K562 (cell line): ENCODE data around the gene NEMP2. TPM values are rescaled to one million over a fixed set of nuclear protein-coding genes. Genes with fewer than 3 reads are reported as not detected.

Experiments
- ATAC-seq: fragments of 200-7000 bp; cut with Tn5 transposase; 3 replicates; pipeline ENCODE4 v1.9.1; 2020; ENCODE audit warnings: moderate library complexity
- BruUV-seq: library from RNA; stranded (reverse); fragments of 400-500 nt; replicated peaks from 2 replicates; lab custom pipeline; 2021; lab: Mats Ljungman, UMichigan
- CTCF ChIA-PET: fragments of 300-600 bp; formaldehyde crosslinking; extraction: SDS; loops from one replicate; lab custom pipeline; 2021; ENCODE audit warnings: low intra/inter-chr PET ratio; lab: Yijun Ruan, JAX
- POLR2A ChIA-PET: fragments of 300-600, 350-650 bp; sonication (Branson Sonifier 250); formaldehyde crosslinking; extraction: SDS; loops from one replicate; lab custom pipeline; 2021; ENCODE audit warnings: antibody characterized with exemption, inconsistent platforms; lab: Yijun Ruan, JAX
- DNase-seq, 4 experiments: peaks; one replicate each; pipeline versions ENCODE4 v3.0.0 to v3.0.0-alpha.2; 2011 to 2018; ENCODE audit warnings: low spot score in 3 of 4, mixed read lengths in 3 of 4; ENCODE audit errors: extremely low read depth in 1 of 4
- FAIRE-seq: peaks from 2 replicates; lab custom pipeline; 2011; peaks lifted over from hg19 to GRCh38; lab: Jason Lieb, UNC
- H2AFZ ChIP-seq: 2 replicates; pipeline ENCODE4 v1.6.0; 2011; ENCODE audit warnings: low read depth, low read length, control low read depth, inconsistent platforms
- H3K27ac ChIP-seq: fragments of 200-600 bp; 3 replicates; pipeline ENCODE4 v1.8.0; 2011; ENCODE audit warnings: low read depth, mild to moderate bottlenecking, control low read depth, inconsistent platforms, low read length, moderate library complexity, mixed read lengths; ENCODE audit errors: extremely low read depth
- H3K27me3 ChIP-seq, 2 experiments: fragments of 300-600 bp in 1 of 2; 2 replicates in 1 of 2; 3 replicates in 1 of 2; pipeline versions ENCODE4 v1.6.0 to v1.8.0; 2011; ENCODE audit warnings: inconsistent platforms in 2 of 2, low read length in 2 of 2, mild to moderate bottlenecking in 1 of 2, mixed read lengths in 1 of 2, moderate library complexity in 1 of 2; ENCODE audit not compliant: control insufficient read depth in 2 of 2, insufficient read depth in 2 of 2
- H3K36me3 ChIP-seq: fragments of 300-600 bp; 3 replicates; pipeline ENCODE4 v1.8.0; 2011; ENCODE audit warnings: mild to moderate bottlenecking, low read length, inconsistent platforms; ENCODE audit not compliant: control insufficient read depth, insufficient read depth
- H3K4me1 ChIP-seq, 2 experiments: fragments of 200-600 bp in 1 of 2; replicated peaks in 1 of 2; 2 replicates in 1 of 2; 3 replicates in 1 of 2; pipeline versions ENCODE4 v1.5.1 to v1.8.0; 2011; ENCODE audit warnings: inconsistent platforms in 2 of 2, low read length in 2 of 2, mild to moderate bottlenecking in 1 of 2, mixed read lengths in 1 of 2, moderate library complexity in 1 of 2; ENCODE audit not compliant: control insufficient read depth in 2 of 2, insufficient read depth in 2 of 2
- H3K4me2 ChIP-seq: 2 replicates; pipeline ENCODE4 v1.6.1; 2011; ENCODE audit warnings: low read length, control low read depth, inconsistent platforms, mixed read lengths; ENCODE audit not compliant: insufficient read depth
- H3K4me3 ChIP-seq: fragments of 200-600 bp; sonication (generic), shearing (Covaris generic); 2 replicates; pipeline ENCODE4 v1.5.1; 2016; ENCODE audit warnings: control low read depth, inconsistent platforms
- H3K79me2 ChIP-seq: fragments of 200-600 bp; 3 replicates; pipeline ENCODE4 v1.8.0; 2011; ENCODE audit warnings: low read length, inconsistent platforms; ENCODE audit not compliant: control insufficient read depth, insufficient read depth
- H3K9ac ChIP-seq, 2 experiments: 2 replicates each; pipeline versions ENCODE4 v1.6.0 to v1.6.1; 2011; ENCODE audit warnings: low read depth in 2 of 2, low read length in 2 of 2, control low read depth in 1 of 2, inconsistent platforms in 1 of 2, mild to moderate bottlenecking in 1 of 2, mixed read lengths in 1 of 2; ENCODE audit not compliant: insufficient read depth in 1 of 2
- H3K9me1 ChIP-seq: one replicate; pipeline ENCODE4 v1.6.0; 2011; ENCODE audit warnings: inconsistent platforms, mild to moderate bottlenecking, low read length, moderate library complexity; ENCODE audit not compliant: control insufficient read depth, insufficient read depth
- H3K9me3 ChIP-seq: replicated peaks from 2 replicates; pipeline ENCODE4 v1.5.1; 2011; ENCODE audit warnings: low read depth, low read length, inconsistent platforms; ENCODE audit not compliant: control insufficient read depth, insufficient read depth
- H4K20me1 ChIP-seq: replicated peaks from 2 replicates; pipeline ENCODE4 v1.6.1; 2011; ENCODE audit warnings: low read length, inconsistent platforms, mixed read lengths; ENCODE audit not compliant: control insufficient read depth, insufficient read depth
- ARID4B ChIP-seq: sonication (generic); formaldehyde crosslinking; IDR thresholded peaks from 2 replicates; pipeline ENCODE4 v1.8.0; 2022; ENCODE audit warnings: mild to moderate bottlenecking, missing genetic modification reagents
- HBP1 ChIP-seq: fragments of 450-650 bp; formaldehyde crosslinking; IDR thresholded peaks from 2 replicates; pipeline ENCODE4 v1.4.0; 2022; ENCODE audit warnings: missing genetic modification characterization
- HDAC2 ChIP-seq: fragments of 450-650 bp; IDR thresholded peaks from 2 replicates; pipeline ENCODE4 v1.6.1; 2016; ENCODE audit warnings: mild to moderate bottlenecking
- HDAC6 ChIP-seq: IDR thresholded peaks from 2 replicates; pipeline ENCODE4 v1.6.1; 2012; ENCODE audit warnings: low read depth, mild to moderate bottlenecking, control low read depth, inconsistent platforms, low read length, moderate library complexity
- KDM4B ChIP-seq, 2 experiments: fragments of 450-650 bp in 1 of 2; sonication (generic) in 1 of 2; IDR thresholded peaks; 2 replicates each; pipeline ENCODE4 v1.6.1; 2016 to 2017; ENCODE audit warnings: borderline replicate concordance in 2 of 2, antibody characterized with exemption in 1 of 2, low read depth in 1 of 2, mild to moderate bottlenecking in 1 of 2
- MAZ ChIP-seq, 2 experiments: fragments of 450-650 bp in 1 of 2; sonication (generic) in 1 of 2; formaldehyde crosslinking; IDR thresholded peaks in 1 of 2; conservative IDR thresholded peaks in 1 of 2; 2 replicates each; pipeline versions ENCODE4 v1.4.0 to v1.5.0; 2020; ENCODE audit warnings: mild to moderate bottlenecking in 1 of 2, missing genetic modification reagents in 1 of 2
- PATZ1 ChIP-seq: fragments of 250-450 bp; sonication (Bioruptor Pico); IDR thresholded peaks from 2 replicates; pipeline ENCODE4 v1.5.0; 2020; ENCODE audit warnings: mild to moderate bottlenecking, borderline replicate concordance
- RBM22 ChIP-seq: fragments of 200-400 bp; formaldehyde crosslinking; IDR thresholded peaks from 2 replicates; pipeline ENCODE4 v1.6.1; 2018; ENCODE audit warnings: low read length, low read depth; ENCODE audit not compliant: poor library complexity, severe bottlenecking
- RFX7 ChIP-seq: fragments of 250-450 bp; sonication (Bioruptor Pico); IDR thresholded peaks from 2 replicates; pipeline ENCODE4 v1.5.1; 2021; ENCODE audit warnings: mild to moderate bottlenecking
- SNIP1 ChIP-seq: fragments of 450-650 bp; IDR thresholded peaks from 2 replicates; pipeline ENCODE4 v1.7.1; 2017; ENCODE audit warnings: low read depth, mild to moderate bottlenecking
- ZNF561 ChIP-seq: fragments of 450-650 bp; formaldehyde crosslinking; conservative IDR thresholded peaks from 2 replicates; pipeline ENCODE4 v1.4.0; 2020; ENCODE audit warnings: mild to moderate bottlenecking, moderate library complexity
- ZNF655 ChIP-seq: fragments of 250-450 bp; sonication (Bioruptor Pico); IDR thresholded peaks from 2 replicates; pipeline ENCODE4 v1.5.0; 2021
- WGBS: fragments of 100-300 bp; shearing (Covaris generic); methylation state at CpG from one replicate; pipeline ENCODE4 v1.1.6; 2016; ENCODE audit warnings: low coverage, mixed read lengths; ENCODE audit not compliant: insufficient coverage; ENCODE audit errors: missing lambda C conversion rate; 5-methylcytosine and 5-hydroxymethylcytosine counted together
- in situ Hi-C: fragments of 300-500 bp; cut with MboI; formaldehyde crosslinking; loops from 4 replicates; pipeline ENCODE4 v1.15.0; 2018; ENCODE audit warnings: inconsistent platforms, mixed read lengths
- intact Hi-C: fragments of 100-400 bp; cut with micrococcal nuclease; formaldehyde crosslinking; loops from 2 replicates; pipeline ENCODE4 v1.14.2; 2022
- polyA plus RNA-seq, 8 experiments: library from polyadenylated mRNA; depleted of rRNA in 4 of 8; stranded (reverse) in 5 of 8; unstranded in 3 of 8; fragments of >200 nt; fragmentation: Nextera tagmentation in 2 of 8; fragmentation: Illumina TruSeq in 1 of 8; extraction: Ambion mirVana in 2 of 8; extraction: Trizol in 1 of 8; gene quantifications; 2 replicates each; pipeline versions ENCODE4 v1.2.1 to v1.2.3, GENCODE V29; 2011 to 2014; ENCODE audit warnings: inconsistent platforms in 1 of 8, missing spikeins in 1 of 8
- total RNA-seq, 7 experiments: library from RNA; depleted of rRNA in 6 of 7; stranded (reverse); fragments of >200 nt in 6 of 7; fragmentation: Illumina TruSeq in 2 of 7; extraction: Trizol in 2 of 7; gene quantifications; 2 replicates each; pipeline versions ENCODE4 v1.2.1 to v1.2.3, GENCODE V29; 2011 to 2021; ENCODE audit warnings: low replicate concordance in 1 of 7

The NEMP2 gene
- total and polyA plus RNA-seq, 9 of the 15 experiments (the other 6 are each of a cell fraction or from before 2014, with no cell fraction given), result 0.32 to 3.0 (median 1.7) TPM

- TF ChIP-seq ARID4B (CRISPR knock-in tag) (no peak), RFX7 (CRISPR knock-in tag) (no peak)
Measured at GRCh38 chr2:190576573-190576972, 42.1 kb upstream of the NEMP2 start (continued).

- FAIRE-seq (no peak), DNase-seq (no peak), ATAC-seq (no peak)
- no peak overlapping the region for H3K9ac ChIP-seq
- H3K9me1 ChIP-seq, result no peaks in the 10 kb centered on the region
- 100% methylated on average over 1 of the region's 1 CpG for WGBS
- in situ Hi-C loops (no loop called here), intact Hi-C loops (no loop called here)
- H3K36me3 ChIP-seq, result no peaks in the 10 kb centered on the region
- H2AFZ ChIP-seq, result no peak overlapping the region
- no peaks in the 10 kb centered on the region for H4K20me1 ChIP-seq
- BruUV-seq, result no TSS peak
- H3K4me3 ChIP-seq, result no peak overlapping the region
- POLR2A ChIA-PET, result no interaction called here
- H3K27ac ChIP-seq, result no peak overlapping the region
- H3K4me2 ChIP-seq, result no peak overlapping the region
- no peaks in the 10 kb centered on the region for H3K9me3 ChIP-seq
- H3K4me1 ChIP-seq, result peaks cover 0 to 32% of the 10 kb centered on the region in 2 experiments; a peak in 3 of 5 replicates
- CTCF ChIA-PET, result no interaction called here
- H3K79me2 ChIP-seq, result no peaks in the 10 kb centered on the region
- no peaks in the 10 kb centered on the region for H3K27me3 ChIP-seq
- TF ChIP-seq PATZ1 (CRISPR knock-in tag), result no peak
- TF ChIP-seq MAZ (CRISPR knock-in tag; conservative IDR thresholded peaks at IDR 0.05 in 1 of 2, IDR thresholded peaks at IDR 0.05 in 1 of 2), result no peak
- no peak for TF ChIP-seq SNIP1
- TF ChIP-seq HDAC2, result no peak
- no peak for TF ChIP-seq KDM4B (IDR thresholded peaks at IDR 0.05; ENCODE audit: borderline replicate concordance in 2 of 2, low read depth in 1 of 2)
- TF ChIP-seq HDAC6, result no peak
- no peak for TF ChIP-seq ZNF561 (CRISPR knock-in tag)
- no peak for TF ChIP-seq HBP1 (CRISPR knock-in tag)
- no peak for TF ChIP-seq RBM22
- TF ChIP-seq ZNF655 (CRISPR knock-in tag), result no peak
Measured at GRCh38 chr2:190575263-190575662, 40.7 kb upstream of the NEMP2 start.
